TTC549 (cell line): ENCODE measurements around the gene STPG2.
A peak's percentile ranks its signal among the peaks of the same experiment; 100 is the strongest.

Experiments used
- FAIRE-seq: peaks from 2 replicates; lab custom pipeline; 2012; peaks lifted over from hg19 to GRCh38; lab: Jason Lieb, UNC

Gene STPG2

GRCh38 chr4:98093662-98094061 lies 49.6 kb downstream of the STPG2 start:
- no peak for FAIRE-seq

- FAIRE-seq: peak; percentile 78
These were observed 50.3 kb downstream of the STPG2 start for GRCh38 chr4:98092833-98093439.

GRCh38 chr4:98081936-98082335 lies 61.3 kb downstream of the STPG2 start:
- FAIRE-seq: no peak

- no peak for FAIRE-seq
These were observed 74.8 kb downstream of the STPG2 start for GRCh38 chr4:98068495-98068894.

GRCh38 chr4:98055800-98056501 lies 87.3 kb downstream of the STPG2 start:
- no peak for FAIRE-seq

- FAIRE-seq: no peak
These were observed 96.6 kb downstream of the STPG2 start for GRCh38 chr4:98046665-98047064.

GRCh38 chr4:98030059-98030458 lies 113.2 kb downstream of the STPG2 start:
- no peak for FAIRE-seq

- no peak for FAIRE-seq
These were observed 115.4 kb downstream of the STPG2 start for GRCh38 chr4:98027827-98028226.

- FAIRE-seq: no peak
These were observed 116.9 kb downstream of the STPG2 start for GRCh38 chr4:98026362-98026761.

- FAIRE-seq: no peak
These were observed 136.4 kb downstream of the STPG2 start for GRCh38 chr4:98006814-98007412.

- no peak for FAIRE-seq
These were observed 137.2 kb downstream of the STPG2 start for GRCh38 chr4:98006060-98006459.

GRCh38 chr4:98000940-98001339 lies 142.3 kb downstream of the STPG2 start:
- FAIRE-seq: no peak

- no peak for FAIRE-seq
These were observed 145.1 kb downstream of the STPG2 start for GRCh38 chr4:97998203-97998602.

GRCh38 chr4:97994765-97995465 lies 148.4 kb downstream of the STPG2 start:
- no peak for FAIRE-seq

GRCh38 chr4:97990409-97990808 lies 152.9 kb downstream of the STPG2 start:
- no peak for FAIRE-seq

GRCh38 chr4:97987019-97987648 lies 156.1 kb downstream of the STPG2 start:
- peak; percentile 46 for FAIRE-seq

GRCh38 chr4:97984545-97985131 lies 158.6 kb downstream of the STPG2 start:
- no peak for FAIRE-seq

GRCh38 chr4:97978791-97979488 lies 164.3 kb downstream of the STPG2 start:
- FAIRE-seq: no peak

GRCh38 chr4:97953171-97953941 lies 189.9 kb downstream of the STPG2 start:
- FAIRE-seq: no peak

- no peak for FAIRE-seq
These were observed 190.5 kb downstream of the STPG2 start for GRCh38 chr4:97952763-97953162.

- FAIRE-seq: no peak
These were observed 192.4 kb downstream of the STPG2 start for GRCh38 chr4:97950836-97951235.
